WTC11 (cell line): ENCODE data around the gene XDH. TPM values are rescaled to one million over a fixed set of nuclear protein-coding genes. Genes with fewer than 3 reads are reported as not detected.

Experiments used
- ATAC-seq: fragments of 200-7000 bp; cut with Tn5 transposase; 2 replicates; pipeline ENCODE4 v1.10.0; 2021; ENCODE audit warnings: mild to moderate bottlenecking, moderate library complexity
- CTCF ChIA-PET: fragments of 300-600 bp; sonication (Branson Sonifier 250); formaldehyde crosslinking; loops from one replicate; lab custom pipeline; 2021; ENCODE audit warnings: antibody characterized with exemption; lab: Charles Lee
- POLR2A ChIA-PET: fragments of 350-600 bp; sonication (Branson Sonifier 250); formaldehyde crosslinking; loops from one replicate; lab custom pipeline; 2021; ENCODE audit warnings: antibody characterized with exemption; lab: Charles Lee
- DNase-seq: peaks from one replicate; pipeline ENCODE4 v3.0.0; 2021; ENCODE audit warnings: low spot score
- H3K27ac Mint-ChIP-seq: 2 replicates; pipeline ENCODE4 v1.8.0; 2021; ENCODE audit warnings: mixed read lengths
- H3K27me3 Mint-ChIP-seq: 2 replicates; pipeline ENCODE4 v1.8.0; 2021; ENCODE audit warnings: low read depth, mild to moderate bottlenecking, moderate library complexity, mixed read lengths
- H3K36me3 Mint-ChIP-seq: 2 replicates; pipeline ENCODE4 v1.8.0; 2021; ENCODE audit warnings: mixed read lengths
- H3K4me1 Mint-ChIP-seq: 2 replicates; pipeline ENCODE4 v1.8.0; 2022; ENCODE audit warnings: mixed read lengths
- H3K4me3 Mint-ChIP-seq: 2 replicates; pipeline ENCODE4 v1.8.0; 2021; ENCODE audit warnings: mild to moderate bottlenecking, moderate library complexity, mixed read lengths
- H3K9me3 Mint-ChIP-seq: 2 replicates; pipeline ENCODE4 v1.8.0; 2021; ENCODE audit warnings: mixed read lengths
- CREB1 ChIP-seq: sonication (generic); formaldehyde crosslinking; IDR thresholded peaks from 2 replicates; pipeline ENCODE4 v1.8.0; 2023; ENCODE audit warnings: mild to moderate bottlenecking, missing genetic modification reagents
- ETV6 ChIP-seq: sonication (generic); formaldehyde crosslinking; IDR thresholded peaks from 2 replicates; pipeline ENCODE4 v1.8.1; 2022; ENCODE audit warnings: mild to moderate bottlenecking, missing genetic modification reagents
- FOXK1 ChIP-seq: sonication (generic); formaldehyde crosslinking; IDR thresholded peaks from 2 replicates; pipeline ENCODE4 v1.8.0; 2022; ENCODE audit warnings: mild to moderate bottlenecking, moderate library complexity, missing genetic modification reagents
- GRHL2 ChIP-seq: fragments of 250-450 bp; sonication (Bioruptor Pico); IDR thresholded peaks from 2 replicates; pipeline ENCODE4 v1.8.0; 2022; ENCODE audit warnings: mild to moderate bottlenecking, moderate library complexity; ENCODE audit not compliant: insufficient replicate concordance, severe bottlenecking
- IRF2 ChIP-seq: sonication (generic); formaldehyde crosslinking; IDR thresholded peaks from 2 replicates; pipeline ENCODE4 v1.8.0; 2022; ENCODE audit warnings: low read depth, missing genetic modification reagents, borderline replicate concordance
- NFATC4 ChIP-seq: fragments of 250-450 bp; sonication (Bioruptor Pico); IDR thresholded peaks from 2 replicates; pipeline ENCODE4 v1.9.0; 2021; ENCODE audit warnings: mild to moderate bottlenecking
- NFYB ChIP-seq: sonication (generic); formaldehyde crosslinking; conservative IDR thresholded peaks from 2 replicates; pipeline ENCODE4 v1.8.0; 2022; ENCODE audit warnings: low read depth, missing genetic modification reagents
- NR1H2 ChIP-seq: sonication (generic); formaldehyde crosslinking; IDR thresholded peaks from 2 replicates; pipeline ENCODE4 v1.9.0; 2021; ENCODE audit warnings: mild to moderate bottlenecking, moderate library complexity, missing genetic modification reagents
- TP53 ChIP-seq: sonication (generic); formaldehyde crosslinking; IDR thresholded peaks from 2 replicates; pipeline ENCODE4 v1.8.1; 2023; ENCODE audit warnings: mild to moderate bottlenecking, missing genetic modification reagents
- ZBTB21 ChIP-seq: sonication (generic); formaldehyde crosslinking; IDR thresholded peaks from 2 replicates; pipeline ENCODE4 v1.8.1; 2023; ENCODE audit warnings: mild to moderate bottlenecking, missing genetic modification reagents, borderline replicate concordance
- total RNA-seq: library from RNA; stranded (reverse); gene quantifications from 3 replicates; pipeline ENCODE4 v1.2.3, GENCODE V29; 2021
- TF ChIP-seq, protein P1 (sequence below): sonication (generic); formaldehyde crosslinking; conservative IDR thresholded peaks from 2 replicates; pipeline ENCODE4 v1.8.1; 2022; ENCODE audit warnings: mild to moderate bottlenecking, missing genetic modification reagents
- TF ChIP-seq, protein P2 (sequence below): fragments of 250-450 bp; sonication (Bioruptor Pico); IDR thresholded peaks from 2 replicates; pipeline ENCODE4 v1.9.0; 2021; ENCODE audit warnings: mild to moderate bottlenecking, borderline replicate concordance
- TF ChIP-seq, protein P3 (sequence below): sonication (generic); formaldehyde crosslinking; IDR thresholded peaks from 2 replicates; pipeline ENCODE4 v1.8.1; 2022; ENCODE audit warnings: low read depth, mild to moderate bottlenecking, moderate library complexity, missing genetic modification reagents, borderline replicate concordance
- TF ChIP-seq, protein P4 (sequence below): sonication (generic); formaldehyde crosslinking; IDR thresholded peaks from 2 replicates; pipeline ENCODE4 v1.8.0; 2022; ENCODE audit warnings: mild to moderate bottlenecking, missing genetic modification reagents
- TF ChIP-seq, protein P5 (sequence below): sonication (generic); formaldehyde crosslinking; IDR thresholded peaks from 2 replicates; pipeline ENCODE4 v1.8.0; 2022; ENCODE audit warnings: missing genetic modification reagents

The XDH gene
- total RNA-seq, 1 experiment from 2014 or later, result 3.0 TPM

DNA sequence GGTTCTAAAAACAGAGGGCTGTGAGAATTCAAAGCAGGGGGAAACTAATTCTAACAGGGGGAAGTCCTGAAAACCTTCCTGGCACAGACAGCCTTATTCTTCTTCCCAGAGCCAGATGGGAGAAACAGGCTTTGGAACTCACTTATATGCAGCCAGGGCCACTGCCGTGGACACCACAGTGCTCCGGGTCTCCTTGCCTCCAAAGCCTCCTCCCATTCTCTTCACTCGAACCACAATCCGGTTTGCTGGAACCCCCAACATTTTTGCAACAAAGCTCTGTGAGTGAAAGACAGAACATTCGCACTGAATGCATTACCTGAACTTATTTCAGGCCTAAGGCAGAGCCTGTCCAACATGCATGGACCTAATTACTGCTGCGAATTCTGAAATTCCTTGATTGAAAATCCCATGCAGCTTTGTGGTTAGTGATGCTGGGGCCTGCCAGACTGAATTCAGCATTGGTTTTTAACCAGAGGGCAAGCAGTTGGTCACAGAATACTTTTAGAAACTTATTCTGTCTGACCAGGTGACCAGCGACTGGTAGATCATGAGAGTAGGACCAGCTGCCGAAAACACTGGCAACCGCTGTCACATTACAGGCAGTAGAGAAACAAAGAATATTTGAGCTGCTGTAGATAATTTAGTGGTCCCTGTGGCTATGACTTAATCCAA, 48.6 kb downstream of the XDH start:
- CTCF ChIA-PET, result no interaction called here
- POLR2A ChIA-PET, result no interaction called here
- Mint-ChIP-seq H3K9me3 (no peaks in the 10 kb centered on the region), H3K27ac (no peak overlapping the region), H3K36me3 (no peaks in the 10 kb centered on the region), H3K4me3 (no peak overlapping the region), H3K27me3 (no peaks in the 10 kb centered on the region), H3K4me1 (no peaks in the 10 kb centered on the region)
- ATAC-seq, result no peak
- TF ChIP-seq NFYB, result no peak
- no peak for TF ChIP-seq FOXK1 (CRISPR knock-in tag)
- TF ChIP-seq, protein P1, sequence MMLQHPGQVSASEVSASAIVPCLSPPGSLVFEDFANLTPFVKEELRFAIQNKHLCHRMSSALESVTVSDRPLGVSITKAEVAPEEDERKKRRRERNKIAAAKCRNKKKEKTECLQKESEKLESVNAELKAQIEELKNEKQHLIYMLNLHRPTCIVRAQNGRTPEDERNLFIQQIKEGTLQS (CRISPR knock-in tag), result no peak
- DNase-seq, result no peak

GRCh38 chr2:31365348-31365747, 49.2 kb downstream of the XDH start:
- H3K4me1 Mint-ChIP-seq, result no peaks in the 10 kb centered on the region
- H3K4me3 Mint-ChIP-seq, result no peak overlapping the region
- H3K9me3 Mint-ChIP-seq, result no peaks in the 10 kb centered on the region
- ChIA-PET POLR2A (no interaction called here), CTCF (no interaction called here)
- ATAC-seq (no peak), DNase-seq (no peak)
- H3K36me3 Mint-ChIP-seq, result no peaks in the 10 kb centered on the region
- TF ChIP-seq, protein P2, sequence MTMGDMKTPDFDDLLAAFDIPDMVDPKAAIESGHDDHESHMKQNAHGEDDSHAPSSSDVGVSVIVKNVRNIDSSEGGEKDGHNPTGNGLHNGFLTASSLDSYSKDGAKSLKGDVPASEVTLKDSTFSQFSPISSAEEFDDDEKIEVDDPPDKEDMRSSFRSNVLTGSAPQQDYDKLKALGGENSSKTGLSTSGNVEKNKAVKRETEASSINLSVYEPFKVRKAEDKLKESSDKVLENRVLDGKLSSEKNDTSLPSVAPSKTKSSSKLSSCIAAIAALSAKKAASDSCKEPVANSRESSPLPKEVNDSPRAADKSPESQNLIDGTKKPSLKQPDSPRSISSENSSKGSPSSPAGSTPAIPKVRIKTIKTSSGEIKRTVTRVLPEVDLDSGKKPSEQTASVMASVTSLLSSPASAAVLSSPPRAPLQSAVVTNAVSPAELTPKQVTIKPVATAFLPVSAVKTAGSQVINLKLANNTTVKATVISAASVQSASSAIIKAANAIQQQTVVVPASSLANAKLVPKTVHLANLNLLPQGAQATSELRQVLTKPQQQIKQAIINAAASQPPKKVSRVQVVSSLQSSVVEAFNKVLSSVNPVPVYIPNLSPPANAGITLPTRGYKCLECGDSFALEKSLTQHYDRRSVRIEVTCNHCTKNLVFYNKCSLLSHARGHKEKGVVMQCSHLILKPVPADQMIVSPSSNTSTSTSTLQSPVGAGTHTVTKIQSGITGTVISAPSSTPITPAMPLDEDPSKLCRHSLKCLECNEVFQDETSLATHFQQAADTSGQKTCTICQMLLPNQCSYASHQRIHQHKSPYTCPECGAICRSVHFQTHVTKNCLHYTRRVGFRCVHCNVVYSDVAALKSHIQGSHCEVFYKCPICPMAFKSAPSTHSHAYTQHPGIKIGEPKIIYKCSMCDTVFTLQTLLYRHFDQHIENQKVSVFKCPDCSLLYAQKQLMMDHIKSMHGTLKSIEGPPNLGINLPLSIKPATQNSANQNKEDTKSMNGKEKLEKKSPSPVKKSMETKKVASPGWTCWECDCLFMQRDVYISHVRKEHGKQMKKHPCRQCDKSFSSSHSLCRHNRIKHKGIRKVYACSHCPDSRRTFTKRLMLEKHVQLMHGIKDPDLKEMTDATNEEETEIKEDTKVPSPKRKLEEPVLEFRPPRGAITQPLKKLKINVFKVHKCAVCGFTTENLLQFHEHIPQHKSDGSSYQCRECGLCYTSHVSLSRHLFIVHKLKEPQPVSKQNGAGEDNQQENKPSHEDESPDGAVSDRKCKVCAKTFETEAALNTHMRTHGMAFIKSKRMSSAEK (CRISPR knock-in tag), result no peak
- H3K27me3 Mint-ChIP-seq, result no peaks in the 10 kb centered on the region
- H3K27ac Mint-ChIP-seq, result no peak overlapping the region

GRCh38 chr2:31363956-31364750, 50.4 kb downstream of the XDH start:
- TF ChIP-seq, protein P3, sequence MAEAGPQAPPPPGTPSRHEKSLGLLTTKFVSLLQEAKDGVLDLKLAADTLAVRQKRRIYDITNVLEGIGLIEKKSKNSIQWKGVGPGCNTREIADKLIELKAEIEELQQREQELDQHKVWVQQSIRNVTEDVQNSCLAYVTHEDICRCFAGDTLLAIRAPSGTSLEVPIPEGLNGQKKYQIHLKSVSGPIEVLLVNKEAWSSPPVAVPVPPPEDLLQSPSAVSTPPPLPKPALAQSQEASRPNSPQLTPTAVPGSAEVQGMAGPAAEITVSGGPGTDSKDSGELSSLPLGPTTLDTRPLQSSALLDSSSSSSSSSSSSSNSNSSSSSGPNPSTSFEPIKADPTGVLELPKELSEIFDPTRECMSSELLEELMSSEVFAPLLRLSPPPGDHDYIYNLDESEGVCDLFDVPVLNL (CRISPR knock-in tag), result no peak
- TF ChIP-seq, all 79 proteins: peak for 0
- ChIA-PET CTCF (no interaction called here), POLR2A (no interaction called here)
- Mint-ChIP-seq H3K9me3 (no peaks in the 10 kb centered on the region), H3K27ac (no peak overlapping the region), H3K36me3 (no peaks in the 10 kb centered on the region), H3K4me1 (no peaks in the 10 kb centered on the region), H3K4me3 (no peak overlapping the region), H3K27me3 (no peaks in the 10 kb centered on the region)
- ATAC-seq, result no peak
- DNase-seq, result no peak

DNA sequence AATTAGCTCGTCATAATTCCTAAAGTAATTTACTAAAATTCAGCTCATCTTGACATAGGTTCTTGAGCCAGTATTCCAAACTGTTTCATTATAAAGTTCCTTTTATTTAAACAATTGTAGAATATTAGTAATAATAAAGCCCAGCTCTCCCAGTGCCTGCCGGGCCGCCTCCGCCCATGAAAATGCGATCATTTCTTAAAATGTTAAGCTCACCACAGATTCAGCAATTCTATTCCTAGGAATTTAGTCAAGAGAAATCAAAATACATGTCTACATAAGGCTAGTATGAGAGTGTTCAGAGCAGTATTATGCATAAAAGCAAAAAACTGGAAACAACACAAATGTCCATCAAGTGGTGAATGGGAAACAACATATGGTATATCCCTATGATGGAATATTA, 52.0 kb downstream of the XDH start:
- no peaks in the 10 kb centered on the region for H3K27me3 Mint-ChIP-seq
- H3K9me3 Mint-ChIP-seq, result no peaks in the 10 kb centered on the region
- ATAC-seq (no peak), DNase-seq (no peak)
- H3K36me3 Mint-ChIP-seq, result no peaks in the 10 kb centered on the region
- H3K4me3 Mint-ChIP-seq, result no peak overlapping the region
- ChIA-PET POLR2A (interaction anchor here (0.6 to 1.2 kb wide), 2 partner anchors 18 to 173 kb away, joined by 3 read pairs; no protein-coding TSS in a partner anchor), CTCF (no interaction called here)
- no peaks in the 10 kb centered on the region for H3K4me1 Mint-ChIP-seq
- H3K27ac Mint-ChIP-seq, result no peak overlapping the region
- TF ChIP-seq ETV6 (CRISPR knock-in tag), result no peak
- TF ChIP-seq GRHL2 (CRISPR knock-in tag), result no peak
- no peak for TF ChIP-seq CREB1 (CRISPR knock-in tag)
- TF ChIP-seq TP53 (CRISPR knock-in tag), result no peak
- TF ChIP-seq, protein P4, sequence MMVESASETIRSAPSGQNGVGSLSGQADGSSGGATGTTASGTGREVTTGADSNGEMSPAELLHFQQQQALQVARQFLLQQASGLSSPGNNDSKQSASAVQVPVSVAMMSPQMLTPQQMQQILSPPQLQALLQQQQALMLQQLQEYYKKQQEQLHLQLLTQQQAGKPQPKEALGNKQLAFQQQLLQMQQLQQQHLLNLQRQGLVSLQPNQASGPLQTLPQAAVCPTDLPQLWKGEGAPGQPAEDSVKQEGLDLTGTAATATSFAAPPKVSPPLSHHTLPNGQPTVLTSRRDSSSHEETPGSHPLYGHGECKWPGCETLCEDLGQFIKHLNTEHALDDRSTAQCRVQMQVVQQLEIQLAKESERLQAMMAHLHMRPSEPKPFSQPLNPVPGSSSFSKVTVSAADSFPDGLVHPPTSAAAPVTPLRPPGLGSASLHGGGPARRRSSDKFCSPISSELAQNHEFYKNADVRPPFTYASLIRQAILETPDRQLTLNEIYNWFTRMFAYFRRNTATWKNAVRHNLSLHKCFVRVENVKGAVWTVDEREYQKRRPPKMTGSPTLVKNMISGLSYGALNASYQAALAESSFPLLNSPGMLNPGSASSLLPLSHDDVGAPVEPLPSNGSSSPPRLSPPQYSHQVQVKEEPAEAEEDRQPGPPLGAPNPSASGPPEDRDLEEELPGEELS (CRISPR knock-in tag), result no peak
- TF ChIP-seq ZBTB21 (CRISPR knock-in tag), result no peak
- TF ChIP-seq, protein P5, sequence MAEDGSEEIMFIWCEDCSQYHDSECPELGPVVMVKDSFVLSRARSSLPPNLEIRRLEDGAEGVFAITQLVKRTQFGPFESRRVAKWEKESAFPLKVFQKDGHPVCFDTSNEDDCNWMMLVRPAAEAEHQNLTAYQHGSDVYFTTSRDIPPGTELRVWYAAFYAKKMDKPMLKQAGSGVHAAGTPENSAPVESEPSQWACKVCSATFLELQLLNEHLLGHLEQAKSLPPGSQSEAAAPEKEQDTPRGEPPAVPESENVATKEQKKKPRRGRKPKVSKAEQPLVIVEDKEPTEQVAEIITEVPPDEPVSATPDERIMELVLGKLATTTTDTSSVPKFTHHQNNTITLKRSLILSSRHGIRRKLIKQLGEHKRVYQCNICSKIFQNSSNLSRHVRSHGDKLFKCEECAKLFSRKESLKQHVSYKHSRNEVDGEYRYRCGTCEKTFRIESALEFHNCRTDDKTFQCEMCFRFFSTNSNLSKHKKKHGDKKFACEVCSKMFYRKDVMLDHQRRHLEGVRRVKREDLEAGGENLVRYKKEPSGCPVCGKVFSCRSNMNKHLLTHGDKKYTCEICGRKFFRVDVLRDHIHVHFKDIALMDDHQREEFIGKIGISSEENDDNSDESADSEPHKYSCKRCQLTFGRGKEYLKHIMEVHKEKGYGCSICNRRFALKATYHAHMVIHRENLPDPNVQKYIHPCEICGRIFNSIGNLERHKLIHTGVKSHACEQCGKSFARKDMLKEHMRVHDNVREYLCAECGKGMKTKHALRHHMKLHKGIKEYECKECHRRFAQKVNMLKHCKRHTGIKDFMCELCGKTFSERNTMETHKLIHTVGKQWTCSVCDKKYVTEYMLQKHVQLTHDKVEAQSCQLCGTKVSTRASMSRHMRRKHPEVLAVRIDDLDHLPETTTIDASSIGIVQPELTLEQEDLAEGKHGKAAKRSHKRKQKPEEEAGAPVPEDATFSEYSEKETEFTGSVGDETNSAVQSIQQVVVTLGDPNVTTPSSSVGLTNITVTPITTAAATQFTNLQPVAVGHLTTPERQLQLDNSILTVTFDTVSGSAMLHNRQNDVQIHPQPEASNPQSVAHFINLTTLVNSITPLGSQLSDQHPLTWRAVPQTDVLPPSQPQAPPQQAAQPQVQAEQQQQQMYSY (CRISPR knock-in tag), result no peak
- no peak for TF ChIP-seq FOXK1 (CRISPR knock-in tag)
- TF ChIP-seq NR1H2, result no peak
- TF ChIP-seq IRF2 (CRISPR knock-in tag), result no peak
- no peak for TF ChIP-seq NFATC4 (CRISPR knock-in tag)
